ENCODE results near the gene SLC35F1.

DNA sequence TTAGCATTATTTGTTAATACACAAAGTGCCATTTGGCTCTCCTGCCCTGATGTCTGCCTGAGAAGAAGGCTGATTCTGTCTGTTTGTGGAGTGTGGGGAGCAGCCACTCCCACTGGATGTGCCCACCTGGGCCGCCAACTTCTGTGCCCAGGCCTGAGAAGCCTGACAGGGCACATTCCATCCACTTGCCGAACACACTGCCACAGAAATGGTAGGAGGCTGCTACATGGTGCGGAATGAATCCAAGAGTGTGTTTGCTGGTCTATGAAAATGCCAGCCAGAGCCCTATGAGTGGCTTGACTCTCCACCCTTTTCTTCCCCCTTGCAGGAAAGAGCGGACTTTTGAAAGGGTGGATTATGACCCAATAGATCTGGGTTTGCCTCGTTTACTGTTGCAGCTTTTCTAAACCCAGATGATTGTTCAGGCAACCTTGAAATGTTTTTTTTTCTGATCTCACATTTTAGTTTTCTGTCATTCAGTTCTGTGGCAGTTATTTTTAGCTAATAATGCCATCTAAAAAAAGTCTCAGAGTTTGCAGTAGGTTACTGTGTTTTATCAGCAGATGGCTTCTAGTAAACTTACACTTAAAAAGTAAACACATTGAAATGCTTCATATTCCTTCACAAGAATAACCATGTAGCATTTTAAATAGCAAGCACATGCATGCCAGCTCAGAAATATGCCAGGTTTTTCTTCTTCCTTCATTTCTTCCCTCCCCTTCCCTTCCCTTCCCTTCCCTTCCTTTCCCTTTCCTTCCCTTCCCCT lies 196.5 kb downstream of the SLC35F1 start:
- TF ChIP-seq, protein P1, sequence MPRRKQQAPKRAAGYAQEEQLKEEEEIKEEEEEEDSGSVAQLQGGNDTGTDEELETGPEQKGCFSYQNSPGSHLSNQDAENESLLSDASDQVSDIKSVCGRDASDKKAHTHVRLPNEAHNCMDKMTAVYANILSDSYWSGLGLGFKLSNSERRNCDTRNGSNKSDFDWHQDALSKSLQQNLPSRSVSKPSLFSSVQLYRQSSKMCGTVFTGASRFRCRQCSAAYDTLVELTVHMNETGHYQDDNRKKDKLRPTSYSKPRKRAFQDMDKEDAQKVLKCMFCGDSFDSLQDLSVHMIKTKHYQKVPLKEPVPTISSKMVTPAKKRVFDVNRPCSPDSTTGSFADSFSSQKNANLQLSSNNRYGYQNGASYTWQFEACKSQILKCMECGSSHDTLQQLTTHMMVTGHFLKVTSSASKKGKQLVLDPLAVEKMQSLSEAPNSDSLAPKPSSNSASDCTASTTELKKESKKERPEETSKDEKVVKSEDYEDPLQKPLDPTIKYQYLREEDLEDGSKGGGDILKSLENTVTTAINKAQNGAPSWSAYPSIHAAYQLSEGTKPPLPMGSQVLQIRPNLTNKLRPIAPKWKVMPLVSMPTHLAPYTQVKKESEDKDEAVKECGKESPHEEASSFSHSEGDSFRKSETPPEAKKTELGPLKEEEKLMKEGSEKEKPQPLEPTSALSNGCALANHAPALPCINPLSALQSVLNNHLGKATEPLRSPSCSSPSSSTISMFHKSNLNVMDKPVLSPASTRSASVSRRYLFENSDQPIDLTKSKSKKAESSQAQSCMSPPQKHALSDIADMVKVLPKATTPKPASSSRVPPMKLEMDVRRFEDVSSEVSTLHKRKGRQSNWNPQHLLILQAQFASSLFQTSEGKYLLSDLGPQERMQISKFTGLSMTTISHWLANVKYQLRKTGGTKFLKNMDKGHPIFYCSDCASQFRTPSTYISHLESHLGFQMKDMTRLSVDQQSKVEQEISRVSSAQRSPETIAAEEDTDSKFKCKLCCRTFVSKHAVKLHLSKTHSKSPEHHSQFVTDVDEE (CRISPR knock-in tag; IDR thresholded peaks at IDR 0.05): no peak
- TF ChIP-seq, protein P2, sequence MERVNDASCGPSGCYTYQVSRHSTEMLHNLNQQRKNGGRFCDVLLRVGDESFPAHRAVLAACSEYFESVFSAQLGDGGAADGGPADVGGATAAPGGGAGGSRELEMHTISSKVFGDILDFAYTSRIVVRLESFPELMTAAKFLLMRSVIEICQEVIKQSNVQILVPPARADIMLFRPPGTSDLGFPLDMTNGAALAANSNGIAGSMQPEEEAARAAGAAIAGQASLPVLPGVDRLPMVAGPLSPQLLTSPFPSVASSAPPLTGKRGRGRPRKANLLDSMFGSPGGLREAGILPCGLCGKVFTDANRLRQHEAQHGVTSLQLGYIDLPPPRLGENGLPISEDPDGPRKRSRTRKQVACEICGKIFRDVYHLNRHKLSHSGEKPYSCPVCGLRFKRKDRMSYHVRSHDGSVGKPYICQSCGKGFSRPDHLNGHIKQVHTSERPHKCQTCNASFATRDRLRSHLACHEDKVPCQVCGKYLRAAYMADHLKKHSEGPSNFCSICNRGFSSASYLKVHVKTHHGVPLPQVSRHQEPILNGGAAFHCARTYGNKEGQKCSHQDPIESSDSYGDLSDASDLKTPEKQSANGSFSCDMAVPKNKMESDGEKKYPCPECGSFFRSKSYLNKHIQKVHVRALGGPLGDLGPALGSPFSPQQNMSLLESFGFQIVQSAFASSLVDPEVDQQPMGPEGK (CRISPR knock-in tag; IDR thresholded peaks at IDR 0.05; ENCODE audit: borderline replicate concordance): no peak
- TF ChIP-seq TOX (CRISPR knock-in tag; IDR thresholded peaks at IDR 0.05; ENCODE audit: borderline replicate concordance) (no peak), ESRRG (CRISPR knock-in tag; IDR thresholded peaks at IDR 0.05) (no peak), RARB (CRISPR knock-in tag; IDR thresholded peaks at IDR 0.05) (no peak), ISL1 (CRISPR knock-in tag; IDR thresholded peaks at IDR 0.05) (no peak), ZFP30 (CRISPR knock-in tag; IDR thresholded peaks at IDR 0.05) (no peak), ZNF70 (CRISPR knock-in tag; IDR thresholded peaks at IDR 0.05) (no peak), GLIS3 (CRISPR knock-in tag; IDR thresholded peaks at IDR 0.05) (no peak), ZFP3 (CRISPR knock-in tag; IDR thresholded peaks at IDR 0.05) (no peak), CSDC2 (CRISPR knock-in tag; IDR thresholded peaks at IDR 0.05) (no peak)
- TF ChIP-seq, protein P3, sequence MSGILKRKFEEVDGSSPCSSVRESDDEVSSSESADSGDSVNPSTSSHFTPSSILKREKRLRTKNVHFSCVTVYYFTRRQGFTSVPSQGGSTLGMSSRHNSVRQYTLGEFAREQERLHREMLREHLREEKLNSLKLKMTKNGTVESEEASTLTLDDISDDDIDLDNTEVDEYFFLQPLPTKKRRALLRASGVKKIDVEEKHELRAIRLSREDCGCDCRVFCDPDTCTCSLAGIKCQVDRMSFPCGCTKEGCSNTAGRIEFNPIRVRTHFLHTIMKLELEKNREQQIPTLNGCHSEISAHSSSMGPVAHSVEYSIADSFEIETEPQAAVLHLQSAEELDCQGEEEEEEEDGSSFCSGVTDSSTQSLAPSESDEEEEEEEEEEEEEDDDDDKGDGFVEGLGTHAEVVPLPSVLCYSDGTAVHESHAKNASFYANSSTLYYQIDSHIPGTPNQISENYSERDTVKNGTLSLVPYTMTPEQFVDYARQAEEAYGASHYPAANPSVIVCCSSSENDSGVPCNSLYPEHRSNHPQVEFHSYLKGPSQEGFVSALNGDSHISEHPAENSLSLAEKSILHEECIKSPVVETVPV (CRISPR knock-in tag; IDR thresholded peaks at IDR 0.05): no peak
- TF ChIP-seq, protein P4, sequence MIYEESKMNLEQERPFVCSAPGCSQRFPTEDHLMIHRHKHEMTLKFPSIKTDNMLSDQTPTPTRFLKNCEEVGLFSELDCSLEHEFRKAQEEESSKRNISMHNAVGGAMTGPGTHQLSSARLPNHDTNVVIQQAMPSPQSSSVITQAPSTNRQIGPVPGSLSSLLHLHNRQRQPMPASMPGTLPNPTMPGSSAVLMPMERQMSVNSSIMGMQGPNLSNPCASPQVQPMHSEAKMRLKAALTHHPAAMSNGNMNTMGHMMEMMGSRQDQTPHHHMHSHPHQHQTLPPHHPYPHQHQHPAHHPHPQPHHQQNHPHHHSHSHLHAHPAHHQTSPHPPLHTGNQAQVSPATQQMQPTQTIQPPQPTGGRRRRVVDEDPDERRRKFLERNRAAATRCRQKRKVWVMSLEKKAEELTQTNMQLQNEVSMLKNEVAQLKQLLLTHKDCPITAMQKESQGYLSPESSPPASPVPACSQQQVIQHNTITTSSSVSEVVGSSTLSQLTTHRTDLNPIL (CRISPR knock-in tag; IDR thresholded peaks at IDR 0.05; ENCODE audit: low read depth): no peak
- TF ChIP-seq, protein P5, sequence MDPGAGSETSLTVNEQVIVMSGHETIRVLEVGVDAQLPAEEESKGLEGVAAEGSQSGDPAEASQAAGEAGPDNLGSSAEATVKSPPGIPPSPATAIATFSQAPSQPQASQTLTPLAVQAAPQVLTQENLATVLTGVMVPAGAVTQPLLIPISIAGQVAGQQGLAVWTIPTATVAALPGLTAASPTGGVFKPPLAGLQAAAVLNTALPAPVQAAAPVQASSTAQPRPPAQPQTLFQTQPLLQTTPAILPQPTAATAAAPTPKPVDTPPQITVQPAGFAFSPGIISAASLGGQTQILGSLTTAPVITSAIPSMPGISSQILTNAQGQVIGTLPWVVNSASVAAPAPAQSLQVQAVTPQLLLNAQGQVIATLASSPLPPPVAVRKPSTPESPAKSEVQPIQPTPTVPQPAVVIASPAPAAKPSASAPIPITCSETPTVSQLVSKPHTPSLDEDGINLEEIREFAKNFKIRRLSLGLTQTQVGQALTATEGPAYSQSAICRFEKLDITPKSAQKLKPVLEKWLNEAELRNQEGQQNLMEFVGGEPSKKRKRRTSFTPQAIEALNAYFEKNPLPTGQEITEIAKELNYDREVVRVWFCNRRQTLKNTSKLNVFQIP (CRISPR knock-in tag; IDR thresholded peaks at IDR 0.05; ENCODE audit: borderline replicate concordance, low read depth): no peak
